AG08396 (cell line): ENCODE results near the gene JUN.
A peak's percentile ranks its signal among the peaks of the same experiment; 100 is the strongest.

Source experiments
- DNase-seq: peaks from one replicate; pipeline ENCODE4 v3.0.0; 2012; ENCODE audit warnings: low spot score, mixed read lengths

The JUN gene

DNA sequence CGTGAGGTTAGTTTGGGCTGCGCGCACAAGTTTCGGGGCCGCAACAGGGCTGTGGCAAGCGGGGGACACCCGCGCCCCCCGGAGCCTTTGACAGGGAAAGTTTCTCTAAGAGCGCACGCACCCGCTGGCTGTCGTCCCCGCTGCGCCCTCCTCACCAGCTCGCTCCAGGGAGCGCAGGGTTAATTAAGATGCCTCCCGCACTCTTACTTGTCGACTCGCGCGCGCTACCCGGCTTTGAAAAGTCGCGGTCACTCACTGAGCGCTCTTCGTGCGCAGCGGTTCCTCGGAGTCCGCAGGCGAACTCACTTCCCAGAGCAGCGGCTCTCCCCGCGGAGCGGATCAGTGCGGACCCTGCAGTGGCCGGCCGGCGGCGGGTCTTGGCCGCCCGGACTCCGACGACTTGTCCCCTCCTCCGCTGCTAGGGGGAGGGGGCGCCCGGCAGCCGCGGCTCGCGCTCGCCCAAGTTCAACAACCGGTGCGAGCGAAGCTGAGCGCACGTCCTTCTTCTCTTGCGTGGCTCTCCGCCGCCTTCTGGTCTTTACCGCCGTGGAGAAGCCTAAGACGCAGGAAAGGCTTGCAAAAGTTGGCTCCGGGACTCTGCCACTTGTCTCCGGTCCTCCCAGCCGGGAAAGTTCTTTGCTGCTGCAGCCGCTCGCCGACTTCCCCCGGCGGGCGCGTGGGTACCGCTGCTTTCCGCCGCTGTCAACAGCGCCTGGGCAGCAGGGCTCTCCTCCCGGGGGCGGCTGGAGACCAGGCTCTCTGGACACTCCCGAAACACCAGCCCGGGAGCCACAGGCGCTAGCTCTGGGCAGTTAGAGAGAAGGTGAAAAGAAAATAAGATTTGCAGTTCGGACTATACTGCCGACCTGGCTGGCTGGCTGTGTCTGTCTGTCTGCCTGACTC lies 506 bp downstream of the JUN start:
- peak; percentile 31 for DNase-seq

DNA sequence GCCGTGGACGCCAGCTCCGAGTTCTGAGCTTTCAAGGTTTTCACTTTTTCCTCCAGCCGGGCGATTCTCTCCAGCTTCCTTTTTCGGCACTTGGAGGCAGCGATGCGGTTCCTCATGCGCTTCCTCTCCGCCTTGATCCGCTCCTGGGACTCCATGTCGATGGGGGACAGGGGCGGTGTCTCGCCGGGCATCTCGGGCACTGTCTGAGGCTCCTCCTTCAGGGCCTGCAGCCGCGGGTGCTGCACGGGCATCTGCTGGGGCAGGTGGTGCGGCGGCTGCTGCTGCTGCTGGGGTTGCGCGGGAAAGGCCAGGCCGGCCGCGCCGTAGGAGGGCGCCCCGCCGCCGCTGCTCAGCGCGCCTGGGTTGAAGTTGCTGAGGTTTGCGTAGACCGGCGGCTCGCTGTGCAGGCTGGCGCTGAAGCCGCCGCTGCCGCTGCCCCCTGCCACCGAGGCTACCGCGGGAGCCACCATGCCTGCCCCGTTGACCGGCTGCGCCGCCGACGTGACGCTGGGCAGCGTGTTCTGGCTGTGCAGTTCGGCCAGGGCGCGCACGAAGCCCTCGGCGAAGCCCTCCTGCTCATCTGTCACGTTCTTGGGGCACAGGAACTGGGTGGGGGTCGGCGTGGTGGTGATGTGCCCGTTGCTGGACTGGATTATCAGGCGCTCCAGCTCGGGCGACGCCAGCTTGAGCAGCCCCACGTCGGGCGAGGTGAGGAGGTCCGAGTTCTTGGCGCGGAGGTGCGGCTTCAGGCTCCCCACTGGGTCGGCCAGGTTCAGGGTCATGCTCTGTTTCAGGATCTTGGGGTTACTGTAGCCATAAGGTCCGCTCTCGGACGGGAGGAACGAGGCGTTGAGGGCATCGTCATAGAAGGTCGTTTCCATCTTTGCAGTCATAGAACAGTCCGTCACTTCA lies 1.4 kb downstream of the JUN start:
- DNase-seq: peak; percentile 22

DNA sequence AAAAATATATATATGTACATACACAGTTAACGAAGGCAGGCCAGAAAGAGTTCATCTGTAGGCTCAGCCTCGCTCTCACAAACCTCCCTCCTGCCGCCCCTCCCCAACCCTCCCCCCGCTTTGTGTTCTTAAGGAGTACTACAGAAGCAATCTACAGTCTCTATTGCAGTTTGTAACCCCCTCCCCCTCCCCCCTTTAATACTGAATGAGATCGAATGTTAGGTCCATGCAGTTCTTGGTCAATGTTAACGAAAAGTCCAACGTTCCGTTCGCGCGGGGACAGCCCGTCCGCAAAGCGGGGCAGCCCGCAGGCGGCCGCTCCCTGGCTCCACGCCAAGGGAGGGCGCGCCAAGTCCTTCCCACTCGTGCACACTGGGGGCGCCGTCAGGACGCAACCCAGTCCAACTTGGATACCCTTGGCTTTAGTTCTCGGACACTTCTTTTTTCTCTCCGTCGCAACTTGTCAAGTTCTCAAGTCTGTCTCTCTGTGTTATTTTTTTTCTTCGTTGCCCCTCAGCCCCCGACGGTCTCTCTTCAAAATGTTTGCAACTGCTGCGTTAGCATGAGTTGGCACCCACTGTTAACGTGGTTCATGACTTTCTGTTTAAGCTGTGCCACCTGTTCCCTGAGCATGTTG lies 2.2 kb downstream of the JUN start:
- peak; percentile 60 for DNase-seq

DNA sequence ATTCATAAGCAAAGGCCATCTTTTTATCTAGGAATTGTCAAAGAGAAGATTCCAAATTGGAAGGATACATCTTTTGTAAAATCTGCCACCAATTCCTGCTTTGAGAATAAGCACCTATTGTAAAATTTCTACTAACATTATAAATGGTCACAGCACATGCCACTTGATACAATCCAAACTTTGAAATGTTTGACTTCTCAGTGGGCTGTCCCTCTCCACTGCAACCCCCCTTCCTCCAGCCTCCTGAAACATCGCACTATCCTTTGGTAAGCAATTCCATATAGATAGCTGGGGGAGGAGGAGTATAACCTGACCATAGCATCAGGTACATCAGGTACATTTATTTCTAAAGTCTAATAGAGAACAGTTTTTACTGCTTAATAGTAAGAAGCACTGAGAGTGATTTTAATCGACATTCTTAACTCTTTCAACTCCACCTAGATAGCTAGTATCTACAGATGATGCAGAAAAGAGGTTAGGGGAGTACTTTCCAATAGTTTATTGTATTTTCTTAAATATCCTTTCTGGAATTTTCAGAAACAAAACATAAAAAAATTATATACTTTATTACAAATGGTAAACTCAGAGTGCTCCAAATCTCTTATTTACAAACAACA lies 2.9 kb downstream of the JUN start:
- no peak for DNase-seq

DNA sequence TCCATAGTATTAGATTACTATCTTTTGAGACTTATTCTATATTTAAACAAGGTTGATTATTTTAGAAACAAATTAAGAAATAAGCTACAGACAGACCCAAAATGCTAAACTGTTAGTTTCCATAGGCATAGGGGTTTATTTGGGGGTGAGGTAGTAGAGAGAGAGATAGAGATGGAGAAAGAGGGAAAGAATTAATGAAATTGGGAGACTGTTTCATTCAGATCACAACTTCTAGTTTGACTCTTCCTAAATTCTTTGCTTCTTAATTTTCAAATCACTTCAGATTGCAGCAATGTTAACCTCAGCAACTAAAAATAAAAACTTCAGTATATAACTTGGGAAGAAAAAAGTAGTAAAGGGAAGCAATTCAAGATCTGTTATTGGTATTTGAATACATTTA lies 3.4 kb downstream of the JUN start:
- no peak for DNase-seq

GRCh38 chr1:58779801-58780382 lies 4.0 kb downstream of the JUN start:
- DNase-seq: peak; percentile 25

DNA sequence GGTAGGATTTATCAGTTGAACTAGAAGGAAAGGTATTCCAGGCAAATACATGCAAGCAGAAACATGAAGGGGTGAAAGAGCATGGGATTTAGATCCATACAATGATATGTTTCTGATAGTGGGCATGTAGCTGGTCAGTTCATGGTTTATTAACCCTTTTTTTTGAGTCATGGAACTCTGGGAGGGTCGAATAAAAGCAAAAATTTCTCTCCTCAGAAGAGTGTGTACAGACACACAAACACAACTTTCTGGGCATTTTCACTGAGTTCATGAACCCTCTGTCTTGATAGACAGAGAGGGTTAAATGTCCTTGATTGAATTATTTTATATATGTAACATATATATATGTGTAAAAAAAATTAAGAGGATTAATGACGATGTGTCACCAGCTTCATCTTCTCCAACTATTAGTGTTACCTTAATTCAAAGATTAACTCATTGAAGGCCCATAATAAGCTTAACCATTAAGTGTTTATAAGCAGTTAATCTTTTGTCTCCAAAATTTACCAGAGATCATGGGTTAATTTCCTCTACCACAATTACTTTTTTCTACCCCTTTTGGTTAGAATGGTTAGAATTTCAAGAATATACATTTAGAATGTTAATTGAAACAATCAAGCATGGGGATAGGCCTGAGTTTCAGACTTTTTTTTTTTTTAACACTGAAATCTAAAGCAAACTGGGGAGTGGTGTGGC lies 4.6 kb downstream of the JUN start:
- DNase-seq: no peak

DNA sequence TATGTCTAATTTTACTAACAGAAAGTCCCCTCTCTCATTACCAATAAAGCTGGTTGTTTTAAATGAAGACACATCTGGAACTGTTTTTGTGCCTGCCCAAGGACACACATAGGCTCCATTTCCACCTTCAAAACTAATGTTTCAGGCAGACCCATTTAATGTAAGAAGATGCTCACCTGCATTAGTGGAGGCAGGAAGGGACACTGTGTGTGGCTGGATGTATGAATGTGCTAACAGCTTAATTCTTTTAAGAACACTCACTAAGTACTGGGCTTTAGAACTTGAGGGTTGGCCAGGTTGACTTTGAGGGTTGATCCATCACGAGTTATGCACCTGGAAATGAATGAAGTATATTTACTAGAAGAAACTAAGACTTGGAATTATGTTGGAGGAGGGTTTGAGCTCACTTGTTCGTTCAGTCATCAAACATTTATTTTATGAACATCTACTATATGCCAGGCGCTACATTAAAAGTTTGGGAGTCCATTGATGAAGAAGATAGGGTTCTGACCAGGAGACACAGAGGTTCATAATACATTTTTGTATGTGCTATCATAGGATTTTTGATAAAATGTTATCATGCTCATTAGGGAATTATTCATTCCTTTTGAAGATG lies 5.4 kb downstream of the JUN start:
- DNase-seq: no peak

- DNase-seq: no peak
These were observed 9.8 kb downstream of the JUN start for GRCh38 chr1:58774027-58774426.

GRCh38 chr1:58773406-58773840 lies 10.4 kb downstream of the JUN start:
- no peak for DNase-seq

- no peak for DNase-seq
These were observed 14.0 kb downstream of the JUN start for GRCh38 chr1:58769809-58770320.

DNA sequence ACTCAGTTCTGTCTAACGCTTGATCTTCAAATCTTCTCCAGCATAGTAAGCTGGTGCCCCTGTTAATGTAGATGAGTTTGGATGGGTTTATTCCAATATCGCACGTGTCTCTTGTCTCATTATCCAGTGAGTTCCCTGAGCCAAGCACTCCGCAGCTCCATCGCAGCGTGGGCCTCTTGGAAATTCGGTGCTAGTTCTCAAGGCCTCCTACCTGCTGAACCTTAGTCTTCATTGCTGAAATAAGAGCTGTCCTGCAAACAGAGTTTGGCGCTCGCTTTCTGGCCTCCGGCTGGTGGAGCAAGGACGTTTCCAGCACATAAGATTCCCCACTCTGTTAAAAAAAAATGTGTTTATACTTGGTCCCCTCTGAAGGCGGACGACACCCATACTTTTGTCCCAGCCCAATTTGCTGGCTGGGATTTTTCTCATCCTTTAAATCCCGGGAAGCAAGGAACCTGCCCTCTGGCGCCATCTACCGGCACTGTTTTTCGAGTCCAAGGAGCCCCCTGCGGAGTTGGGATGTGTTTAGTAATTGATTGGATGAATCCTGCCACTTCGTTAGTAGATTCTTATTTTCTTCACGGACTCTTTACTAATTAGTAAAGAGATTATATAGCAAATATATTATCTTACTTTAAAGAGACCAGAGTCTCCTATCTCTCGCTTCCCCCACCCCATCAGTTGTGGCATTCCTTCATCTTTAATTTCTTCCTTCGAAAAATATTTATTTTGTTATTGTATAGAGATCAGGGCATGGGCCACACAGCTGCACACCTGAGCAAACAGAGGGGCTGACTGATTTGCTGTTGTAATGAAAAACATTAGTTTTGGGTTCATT lies 14.7 kb downstream of the JUN start:
- DNase-seq: peak; percentile 64

DNA sequence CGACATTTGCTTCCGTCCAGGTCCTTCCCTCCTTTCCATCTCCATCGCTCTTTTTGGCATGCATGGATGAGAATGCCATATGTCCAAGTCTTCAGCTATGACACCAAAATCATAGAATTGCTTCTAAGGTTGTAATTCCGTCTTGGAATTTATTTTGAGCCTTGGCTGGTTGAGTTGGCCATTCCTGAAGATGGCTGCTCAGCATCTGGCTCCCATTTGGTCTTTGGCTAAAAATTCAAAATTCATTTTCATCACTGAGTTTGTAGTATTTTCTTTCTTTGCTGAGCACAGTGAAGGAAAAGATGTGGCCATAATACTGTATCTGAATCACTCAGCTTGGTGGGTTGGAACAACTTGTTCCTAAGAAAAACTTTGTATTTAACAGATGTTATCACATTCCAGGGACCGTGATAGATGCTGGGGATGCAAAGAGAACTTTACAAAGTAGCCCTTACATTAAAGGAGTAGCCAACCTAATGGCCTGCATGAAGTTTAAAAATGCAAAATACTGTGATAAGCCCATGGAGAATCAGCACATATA lies 15.6 kb downstream of the JUN start:
- no peak for DNase-seq

- no peak for DNase-seq
These were observed 16.7 kb downstream of the JUN start for GRCh38 chr1:58767143-58767542.

- DNase-seq: no peak
These were observed 18.4 kb downstream of the JUN start for GRCh38 chr1:58765441-58765840.

- DNase-seq: no peak
These were observed 18.8 kb downstream of the JUN start for GRCh38 chr1:58765006-58765405.

DNA sequence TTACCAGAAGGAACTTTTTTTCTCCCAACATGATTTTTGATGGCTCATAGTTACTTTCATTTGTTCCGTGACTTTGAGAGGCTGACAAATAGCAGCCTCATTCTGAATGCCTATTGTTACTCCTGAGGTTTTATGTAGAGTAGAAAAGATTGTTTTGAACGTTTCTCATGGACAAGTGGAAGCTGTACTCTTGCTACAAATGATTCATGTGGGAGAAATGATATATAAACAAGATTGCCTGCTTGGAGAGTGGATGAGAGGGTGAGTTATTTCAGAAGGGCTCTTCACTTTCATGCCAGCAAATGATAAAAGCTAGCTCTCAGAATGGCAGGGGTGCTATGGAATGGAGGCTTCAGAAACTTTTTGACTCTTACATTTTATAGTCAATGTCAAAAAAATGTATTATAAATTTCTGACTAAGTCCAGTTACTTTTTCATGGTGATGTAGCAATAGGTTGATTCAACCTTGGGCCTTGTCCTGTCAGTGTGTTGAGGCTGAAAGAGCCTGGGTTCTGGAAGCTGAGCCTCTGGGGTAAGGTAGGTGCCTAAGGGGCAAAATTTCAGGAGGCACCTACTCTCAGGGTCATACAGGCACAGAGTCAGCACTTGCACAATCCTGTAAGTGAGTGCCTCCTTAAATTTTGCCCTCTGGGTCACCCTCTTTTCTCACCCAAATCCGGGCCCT lies 19.4 kb downstream of the JUN start:
- DNase-seq: peak; percentile 47

DNA sequence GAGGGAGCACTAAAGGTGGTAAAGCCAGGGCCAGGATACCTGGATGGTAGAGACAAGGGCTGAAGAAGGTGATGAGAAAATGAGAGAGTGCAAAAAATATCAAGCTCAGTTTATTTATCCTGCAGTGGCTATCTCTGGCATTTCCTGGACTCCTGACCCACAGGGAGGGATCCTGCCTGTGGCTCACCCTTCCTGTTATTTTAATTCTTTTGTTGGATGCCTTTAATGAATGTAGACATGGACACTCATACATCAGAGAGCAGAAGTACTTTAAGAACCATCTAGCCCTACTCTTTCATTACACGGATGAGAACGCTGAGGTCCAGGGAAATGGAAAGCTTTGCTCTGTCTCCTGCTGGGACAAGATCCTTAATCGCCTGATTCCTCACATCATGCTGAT lies 20.6 kb downstream of the JUN start:
- DNase-seq: no peak
